Fibroblast of pulmonary artery (primary cell): ENCODE data around the gene SMG1.

Experiments
- DNase-seq: peaks from one replicate; pipeline ENCODE4 v3.0.0-alpha.2; 2010; ENCODE audit warnings: low read depth
- H3K4me3 ChIP-seq: replicated peaks from 2 replicates; pipeline ENCODE4 v1.5.1; 2011; ENCODE audit warnings: low read depth, mild to moderate bottlenecking, control low read depth, low read length, moderate library complexity
- CTCF ChIP-seq: IDR thresholded peaks from 2 replicates; pipeline ENCODE4 v1.5.1; 2011; ENCODE audit warnings: mild to moderate bottlenecking, control low read depth, low read length, inconsistent platforms; ENCODE audit errors: missing control alignments

SMG1 gene

GRCh38 chr16:18942061-18942460 lies 15.9 kb upstream of the SMG1 start:
- no peak for DNase-seq
- H3K4me3 ChIP-seq = no peak overlapping the region
- no peak for TF ChIP-seq CTCF

DNA sequence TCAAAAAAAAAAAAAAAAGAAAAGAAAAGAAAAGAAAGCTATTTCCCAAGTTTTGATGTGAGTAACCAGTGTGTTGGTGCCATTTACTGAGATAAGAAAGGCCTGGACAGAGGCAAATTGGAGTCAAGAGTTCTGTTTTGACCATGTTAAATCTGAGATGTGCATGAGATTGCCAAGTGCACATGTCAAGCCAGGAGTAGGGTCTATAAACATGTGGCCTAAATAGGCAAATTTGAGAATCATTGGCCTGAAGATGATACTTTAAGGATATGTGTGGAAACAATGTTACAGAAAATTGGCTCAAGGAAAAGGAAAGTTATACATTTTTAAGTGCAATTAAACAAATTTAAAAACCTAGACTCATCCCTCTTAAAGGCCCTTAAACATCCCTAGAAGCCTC lies 15.3 kb upstream of the SMG1 start:
- no peak for DNase-seq
- H3K4me3 ChIP-seq = no peak overlapping the region
- no peak for TF ChIP-seq CTCF

DNA sequence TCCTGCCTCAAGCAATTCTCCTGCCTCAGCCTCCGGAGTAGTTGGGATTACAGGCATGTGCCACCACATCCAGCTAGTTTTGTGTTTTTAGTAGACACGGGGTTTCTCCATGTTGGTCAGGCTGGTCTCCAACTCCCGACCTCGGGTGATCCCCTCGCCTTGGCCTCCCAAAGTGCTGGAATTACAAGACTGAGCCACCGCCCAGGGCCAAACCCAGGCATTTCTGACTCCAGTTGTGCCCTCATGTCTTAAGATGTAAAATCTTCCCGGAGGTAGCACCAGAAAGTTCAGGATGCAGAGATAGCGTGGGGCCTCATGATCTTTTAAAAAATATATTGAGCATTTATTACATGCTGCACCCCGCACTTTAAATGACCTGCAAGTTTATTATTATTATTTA lies 12.8 kb upstream of the SMG1 start:
- H3K4me3 ChIP-seq = no peak overlapping the region
- no peak for TF ChIP-seq CTCF
- DNase-seq = no peak

DNA sequence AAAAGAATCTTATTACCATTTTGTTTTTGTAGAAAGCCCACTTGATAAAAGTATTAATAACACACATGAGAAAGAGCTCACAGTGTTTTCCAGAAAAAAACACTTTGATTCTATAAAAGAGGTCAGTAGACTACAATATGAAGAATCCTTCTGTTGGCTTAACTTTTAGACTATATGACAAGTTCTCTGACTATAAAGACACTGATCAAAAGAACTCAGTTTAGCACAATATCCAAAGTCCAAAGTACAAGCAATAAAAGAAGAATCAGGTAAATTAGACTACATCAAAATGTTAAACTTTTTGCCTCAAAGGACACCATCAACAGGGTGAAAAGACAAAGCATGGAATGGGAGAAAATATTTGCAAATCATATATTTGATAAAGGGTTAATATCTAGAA lies 11.2 kb upstream of the SMG1 start:
- no peak for DNase-seq
- no peak overlapping the region for H3K4me3 ChIP-seq
- no peak for TF ChIP-seq CTCF

GRCh38 chr16:18936727-18937340 lies 10.6 kb upstream of the SMG1 start:
- DNase-seq = no peak
- no peak overlapping the region for H3K4me3 ChIP-seq
- no peak for TF ChIP-seq CTCF

DNA sequence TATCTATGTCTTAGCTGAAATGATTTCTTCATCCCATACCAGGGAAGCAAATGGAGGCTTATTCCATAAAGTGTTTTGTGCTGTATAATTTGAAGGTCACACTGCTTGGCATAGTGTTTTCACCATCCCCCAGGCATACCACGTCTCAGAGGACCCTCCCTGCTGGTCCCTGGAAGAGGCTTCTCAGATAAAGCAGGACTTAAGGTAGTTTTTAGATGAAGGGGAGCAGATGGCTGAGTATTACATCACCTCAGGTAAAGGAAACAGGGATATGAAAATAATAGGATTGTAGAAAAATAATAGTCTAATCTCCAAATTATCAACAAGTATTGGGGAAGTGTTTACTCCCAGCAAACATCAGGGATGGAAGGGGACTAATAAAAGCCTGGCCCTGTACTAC lies 7.3 kb upstream of the SMG1 start:
- no peak for TF ChIP-seq CTCF
- no peak overlapping the region for H3K4me3 ChIP-seq
- no peak for DNase-seq

- TF ChIP-seq CTCF = no peak
- H3K4me3 ChIP-seq = no peak overlapping the region
- DNase-seq = peak; percentile 39
Observed at GRCh38 chr16:18932243-18932987, 6.2 kb upstream of the SMG1 start.
